Mammary epithelial cell (primary cell): ENCODE measurements around the gene IRX4.

ENCODE experiments used
- CTCF ChIP-seq, 2 donors: IDR thresholded peaks in 1 of 2; conservative IDR thresholded peaks in 1 of 2; 2 replicates each; pipeline ENCODE4 v1.5.1; 2011 to 2012; ENCODE audit warnings: inconsistent platforms in 2 of 2, low read length in 2 of 2, mild to moderate bottlenecking in 2 of 2, control low read depth in 1 of 2, low read depth in 1 of 2; ENCODE audit not compliant: insufficient read depth in 1 of 2; ENCODE audit errors: extremely low read depth in 1 of 2
- EZH2 ChIP-seq: IDR thresholded peaks from 2 replicates; pipeline ENCODE4 v1.6.1; 2012; ENCODE audit warnings: low read length, inconsistent platforms, borderline replicate concordance

- no peak for TF ChIP-seq CTCF (conservative IDR thresholded peaks at IDR 0.05 in 1 of 2, IDR thresholded peaks at IDR 0.05 in 1 of 2; ENCODE audit: extremely low read depth in 1 of 2, insufficient read depth in 1 of 2, low read depth in 1 of 2, low read length in 2 of 2)
- no peak for TF ChIP-seq EZH2
Observed at GRCh38 chr5:1865948-1866347, 16.8 kb downstream of the IRX4 start.
